HEK293 (cell line): ENCODE measurements around the gene BRMS1.
A peak's percentile ranks its signal among the peaks of the same experiment; 100 is the strongest.

Experiments used
- BCL11B ChIP-seq: fragments of 450-650 bp; formaldehyde crosslinking; IDR thresholded peaks from 2 replicates; pipeline ENCODE4 v1.5.1; 2016; ENCODE audit warnings: low read depth, missing biosample characterization, missing genetic modification characterization
- GLIS2 ChIP-seq: fragments of 450-650 bp; formaldehyde crosslinking; IDR thresholded peaks from 2 replicates; pipeline ENCODE4 v1.5.1; 2016; ENCODE audit warnings: missing biosample characterization, missing genetic modification characterization
- HOXD13 ChIP-seq: sonication (generic); formaldehyde crosslinking; IDR thresholded peaks from 2 replicates; pipeline ENCODE4 v1.8.0; 2022; ENCODE audit warnings: missing genetic modification reagents, borderline replicate concordance
- KLF1 ChIP-seq: fragments of 450-650 bp; formaldehyde crosslinking; IDR thresholded peaks from 2 replicates; pipeline ENCODE4 v1.5.1; 2016; ENCODE audit warnings: missing biosample characterization, missing genetic modification characterization
- KLF8 ChIP-seq: fragments of 450-650 bp; formaldehyde crosslinking; IDR thresholded peaks from 2 replicates; pipeline ENCODE4 v1.5.1; 2016; ENCODE audit warnings: missing biosample characterization, missing genetic modification characterization
- KLF9 ChIP-seq: fragments of 450-650 bp; formaldehyde crosslinking; IDR thresholded peaks from 2 replicates; pipeline ENCODE4 v1.5.1; 2016; ENCODE audit warnings: missing biosample characterization, missing genetic modification characterization, low read depth
- PBX3 ChIP-seq: sonication (generic); formaldehyde crosslinking; IDR thresholded peaks from 2 replicates; pipeline ENCODE4 v1.8.1; 2022; ENCODE audit warnings: mild to moderate bottlenecking, moderate library complexity, missing genetic modification reagents
- TCF7L2 ChIP-seq: IDR thresholded peaks from 2 replicates; pipeline ENCODE4 v1.6.1; 2011; ENCODE audit warnings: low read depth, mild to moderate bottlenecking, inconsistent platforms, low read length, moderate library complexity, borderline replicate concordance
- ZBTB17 ChIP-seq: fragments of 450-650 bp; formaldehyde crosslinking; IDR thresholded peaks from 2 replicates; pipeline ENCODE4 v1.5.1; 2016; ENCODE audit warnings: missing biosample characterization, missing genetic modification characterization
- ZBTB48 ChIP-seq: fragments of 450-650 bp; formaldehyde crosslinking; IDR thresholded peaks from 2 replicates; pipeline ENCODE4 v1.5.1; 2016; ENCODE audit warnings: missing biosample characterization, missing genetic modification characterization
- ZFHX2 ChIP-seq: fragments of 450-650 bp; formaldehyde crosslinking; conservative IDR thresholded peaks from 2 replicates; pipeline ENCODE4 v1.5.1; 2016; ENCODE audit warnings: missing biosample characterization, missing genetic modification characterization
- ZFP3 ChIP-seq: fragments of 450-650 bp; formaldehyde crosslinking; IDR thresholded peaks from 2 replicates; pipeline ENCODE4 v1.5.1; 2016; ENCODE audit warnings: low read depth, missing biosample characterization, missing genetic modification characterization
- ZIC2 ChIP-seq: fragments of 450-650 bp; formaldehyde crosslinking; IDR thresholded peaks from 2 replicates; pipeline ENCODE4 v1.5.1; 2016; ENCODE audit warnings: missing biosample characterization, missing genetic modification characterization
- ZNF10 ChIP-seq: fragments of 450-650 bp; formaldehyde crosslinking; IDR thresholded peaks from 2 replicates; pipeline ENCODE4 v1.5.1; 2017; ENCODE audit warnings: missing biosample characterization, missing genetic modification characterization
- ZNF138 ChIP-seq: fragments of 450-650 bp; formaldehyde crosslinking; IDR thresholded peaks from 2 replicates; pipeline ENCODE4 v1.5.1; 2016; ENCODE audit warnings: missing biosample characterization, missing genetic modification characterization, borderline replicate concordance
- ZNF155 ChIP-seq: fragments of 450-650 bp; formaldehyde crosslinking; IDR thresholded peaks from 2 replicates; pipeline ENCODE4 v1.5.1; 2016; ENCODE audit warnings: missing biosample characterization, missing genetic modification characterization
- ZNF2 ChIP-seq: fragments of 450-650 bp; formaldehyde crosslinking; IDR thresholded peaks from 2 replicates; pipeline ENCODE4 v1.5.1; 2016; ENCODE audit warnings: missing biosample characterization, missing genetic modification characterization
- ZNF324 ChIP-seq: fragments of 450-650 bp; formaldehyde crosslinking; IDR thresholded peaks from 2 replicates; pipeline ENCODE4 v1.5.1; 2016; ENCODE audit warnings: missing biosample characterization, missing genetic modification characterization
- ZNF398 ChIP-seq: fragments of 450-650 bp; formaldehyde crosslinking; IDR thresholded peaks from 2 replicates; pipeline ENCODE4 v1.5.1; 2017; ENCODE audit warnings: missing biosample characterization, missing genetic modification characterization
- ZNF404 ChIP-seq: fragments of 450-650 bp; formaldehyde crosslinking; IDR thresholded peaks from 2 replicates; pipeline ENCODE4 v1.5.1; 2017; ENCODE audit warnings: missing biosample characterization, missing genetic modification characterization
- ZNF423 ChIP-seq: fragments of 450-650 bp; formaldehyde crosslinking; IDR thresholded peaks from 2 replicates; pipeline ENCODE4 v1.5.1; 2016; ENCODE audit warnings: missing biosample characterization, missing genetic modification characterization
- ZNF473 ChIP-seq: fragments of 450-650 bp; formaldehyde crosslinking; IDR thresholded peaks from 2 replicates; pipeline ENCODE4 v1.5.1; 2017; ENCODE audit warnings: missing biosample characterization, missing genetic modification characterization
- ZNF48 ChIP-seq: fragments of 450-650 bp; formaldehyde crosslinking; IDR thresholded peaks from 2 replicates; pipeline ENCODE4 v1.5.1; 2016; ENCODE audit warnings: missing biosample characterization, missing genetic modification characterization
- ZNF521 ChIP-seq: fragments of 450-650 bp; formaldehyde crosslinking; IDR thresholded peaks from 2 replicates; pipeline ENCODE4 v1.5.1; 2017; ENCODE audit warnings: missing biosample characterization, mild to moderate bottlenecking, missing genetic modification characterization
- ZNF529 ChIP-seq: fragments of 450-650 bp; formaldehyde crosslinking; IDR thresholded peaks from 2 replicates; pipeline ENCODE4 v1.5.1; 2017; ENCODE audit warnings: missing genetic modification characterization, missing biosample characterization; ENCODE audit not compliant: insufficient replicate concordance
- ZNF560 ChIP-seq: fragments of 450-650 bp; formaldehyde crosslinking; IDR thresholded peaks from 2 replicates; pipeline ENCODE4 v1.5.1; 2017; ENCODE audit warnings: missing biosample characterization, missing genetic modification characterization, borderline replicate concordance
- ZNF585B ChIP-seq: fragments of 450-650 bp; formaldehyde crosslinking; IDR thresholded peaks from 2 replicates; pipeline ENCODE4 v1.5.1; 2016; ENCODE audit warnings: missing biosample characterization, missing genetic modification characterization
- ZNF629 ChIP-seq: fragments of 450-650 bp; formaldehyde crosslinking; IDR thresholded peaks from 2 replicates; pipeline ENCODE4 v1.5.1; 2017; ENCODE audit warnings: missing biosample characterization, missing genetic modification characterization
- ZNF660 ChIP-seq: fragments of 450-650 bp; IDR thresholded peaks from 2 replicates; pipeline ENCODE4 v1.5.1; 2018; ENCODE audit warnings: missing biosample characterization, mild to moderate bottlenecking, missing genetic modification characterization
- ZNF664 ChIP-seq: fragments of 450-650 bp; formaldehyde crosslinking; IDR thresholded peaks from 2 replicates; pipeline ENCODE4 v1.5.1; 2016; ENCODE audit warnings: missing biosample characterization, missing genetic modification characterization
- ZNF791 ChIP-seq: fragments of 450-650 bp; formaldehyde crosslinking; IDR thresholded peaks from 2 replicates; pipeline ENCODE4 v1.5.1; 2016; ENCODE audit warnings: missing biosample characterization, missing genetic modification characterization
- ZSCAN18 ChIP-seq: fragments of 450-650 bp; formaldehyde crosslinking; IDR thresholded peaks from 2 replicates; pipeline ENCODE4 v1.5.1; 2016; ENCODE audit warnings: missing biosample characterization, missing genetic modification characterization
- TF ChIP-seq, protein P1 (sequence below): fragments of 450-650 bp; formaldehyde crosslinking; IDR thresholded peaks from 2 replicates; pipeline ENCODE4 v1.5.0; 2017; ENCODE audit warnings: missing biosample characterization, missing genetic modification characterization, borderline replicate concordance
- TF ChIP-seq, protein P2 (sequence below): fragments of 450-650 bp; formaldehyde crosslinking; IDR thresholded peaks from 2 replicates; pipeline ENCODE4 v1.5.1; 2017; ENCODE audit warnings: missing biosample characterization, missing genetic modification characterization

The BRMS1 gene

DNA sequence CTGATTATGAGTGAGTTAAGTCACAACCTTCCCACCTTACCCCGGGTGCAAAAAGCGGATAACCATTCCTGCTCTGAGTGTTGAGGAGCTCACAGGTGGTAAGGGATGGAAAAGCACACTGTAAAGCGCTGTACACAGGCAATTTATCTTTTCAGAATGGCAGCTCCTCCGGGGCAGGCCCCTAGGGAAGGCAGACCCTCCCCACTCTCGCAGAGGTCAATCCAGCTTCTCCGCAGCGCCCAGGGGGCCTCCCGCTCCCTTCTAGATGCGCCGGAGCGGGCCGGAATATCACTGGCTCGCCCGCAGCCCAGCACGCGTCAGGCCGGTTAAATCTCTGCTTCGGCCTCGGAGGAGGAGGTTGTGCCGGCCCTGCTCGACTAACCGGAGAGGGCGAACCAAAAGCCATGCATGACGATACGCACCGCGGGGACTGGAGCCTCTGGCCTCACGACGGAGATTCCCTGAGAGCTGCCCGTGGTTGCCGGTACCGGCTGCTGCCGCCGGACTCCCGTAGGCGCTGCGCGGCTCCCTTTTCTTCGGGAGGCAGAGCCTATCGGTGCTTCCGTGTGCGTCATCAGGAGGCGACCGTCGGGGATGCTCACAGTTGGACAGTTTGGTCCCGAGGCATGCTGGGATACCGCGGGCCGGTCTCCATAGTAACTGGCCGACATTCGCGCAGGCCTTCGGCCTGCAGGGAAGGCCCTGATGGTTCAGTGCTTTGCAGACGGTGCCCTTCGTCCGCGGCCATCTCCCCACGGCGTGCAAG, at the start of gene BRMS1 (continued):
- TF ChIP-seq KLF1 (tag by site-specific recombination) (no peak), ZFP3 (tag by site-specific recombination) (no peak), ZFHX2 (tag by site-specific recombination) (no peak), ZNF138 (tag by site-specific recombination) (no peak), ZNF791 (tag by site-specific recombination) (no peak), ZNF529 (tag by site-specific recombination) (no peak), ZNF660 (tag by site-specific recombination) (no peak), PBX3 (CRISPR knock-in tag) (0 out of 2 replicates have a peak, but pooled peaks have one; percentile 35), BCL11B (tag by site-specific recombination) (no peak), KLF9 (tag by site-specific recombination) (no peak), ZNF2 (tag by site-specific recombination) (0 out of 2 replicates have a peak, but pooled peaks have one; percentile 32), ZNF560 (tag by site-specific recombination) (no peak), ZNF324 (no peak), KLF8 (tag by site-specific recombination) (no peak), ZNF10 (tag by site-specific recombination) (no peak), ZNF423 (no peak), ZBTB48 (peak; percentile 63), ZBTB17 (tag by site-specific recombination) (peak; percentile 96), ZNF155 (tag by site-specific recombination) (no peak), ZNF473 (tag by site-specific recombination) (no peak), ZSCAN18 (tag by site-specific recombination) (no peak), GLIS2 (tag by site-specific recombination) (no peak), ZNF48 (tag by site-specific recombination) (no peak), ZNF664 (no peak), HOXD13 (CRISPR knock-in tag) (no peak), ZNF398 (no peak), TCF7L2 (no peak), ZNF404 (tag by site-specific recombination) (no peak), ZIC2 (peak; percentile 40; the same call in 1 of the 2 replicates), ZNF629 (peak; percentile 66), ZNF585B (tag by site-specific recombination) (no peak), ZNF521 (no peak)
- TF ChIP-seq, protein P1, sequence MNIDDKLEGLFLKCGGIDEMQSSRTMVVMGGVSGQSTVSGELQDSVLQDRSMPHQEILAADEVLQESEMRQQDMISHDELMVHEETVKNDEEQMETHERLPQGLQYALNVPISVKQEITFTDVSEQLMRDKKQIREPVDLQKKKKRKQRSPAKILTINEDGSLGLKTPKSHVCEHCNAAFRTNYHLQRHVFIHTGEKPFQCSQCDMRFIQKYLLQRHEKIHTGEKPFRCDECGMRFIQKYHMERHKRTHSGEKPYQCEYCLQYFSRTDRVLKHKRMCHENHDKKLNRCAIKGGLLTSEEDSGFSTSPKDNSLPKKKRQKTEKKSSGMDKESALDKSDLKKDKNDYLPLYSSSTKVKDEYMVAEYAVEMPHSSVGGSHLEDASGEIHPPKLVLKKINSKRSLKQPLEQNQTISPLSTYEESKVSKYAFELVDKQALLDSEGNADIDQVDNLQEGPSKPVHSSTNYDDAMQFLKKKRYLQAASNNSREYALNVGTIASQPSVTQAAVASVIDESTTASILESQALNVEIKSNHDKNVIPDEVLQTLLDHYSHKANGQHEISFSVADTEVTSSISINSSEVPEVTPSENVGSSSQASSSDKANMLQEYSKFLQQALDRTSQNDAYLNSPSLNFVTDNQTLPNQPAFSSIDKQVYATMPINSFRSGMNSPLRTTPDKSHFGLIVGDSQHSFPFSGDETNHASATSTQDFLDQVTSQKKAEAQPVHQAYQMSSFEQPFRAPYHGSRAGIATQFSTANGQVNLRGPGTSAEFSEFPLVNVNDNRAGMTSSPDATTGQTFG (tag by site-specific recombination) = no peak
- TF ChIP-seq, protein P2, sequence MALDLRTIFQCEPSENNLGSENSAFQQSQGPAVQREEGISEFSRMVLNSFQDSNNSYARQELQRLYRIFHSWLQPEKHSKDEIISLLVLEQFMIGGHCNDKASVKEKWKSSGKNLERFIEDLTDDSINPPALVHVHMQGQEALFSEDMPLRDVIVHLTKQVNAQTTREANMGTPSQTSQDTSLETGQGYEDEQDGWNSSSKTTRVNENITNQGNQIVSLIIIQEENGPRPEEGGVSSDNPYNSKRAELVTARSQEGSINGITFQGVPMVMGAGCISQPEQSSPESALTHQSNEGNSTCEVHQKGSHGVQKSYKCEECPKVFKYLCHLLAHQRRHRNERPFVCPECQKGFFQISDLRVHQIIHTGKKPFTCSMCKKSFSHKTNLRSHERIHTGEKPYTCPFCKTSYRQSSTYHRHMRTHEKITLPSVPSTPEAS (tag by site-specific recombination) = 0 out of 2 replicates have a peak, but pooled peaks have one; percentile 23
